Activated CD4-positive, alpha-beta T cell treated with anti-CD3 and anti-CD28 coated beads, Interleukin-2, amount 10 ng/mL, durations not matched to agents 24 days and 14 days (primary cell): Measurements from ENCODE around the gene CCR4. TPM values are rescaled to one million over a fixed set of nuclear protein-coding genes. Genes with fewer than 3 reads are reported as not detected.
"Not testable (repeated sequence)": the region's sequence is repeated elsewhere in the genome, so short reads cannot be mapped to it uniquely, and the experiment has no call there.

Experiments used
- DNase-seq: peaks from one replicate; pipeline ENCODE4 v3.0.0; 2022
- H3K27ac Mint-ChIP-seq: one replicate; pipeline ENCODE4 v1.8.0; 2022; ENCODE audit warnings: mild to moderate bottlenecking, mixed read lengths
- H3K27me3 Mint-ChIP-seq: one replicate; pipeline ENCODE4 v1.8.0; 2022; ENCODE audit warnings: mixed read lengths
- H3K36me3 Mint-ChIP-seq: one replicate; pipeline ENCODE4 v1.8.0; 2022; ENCODE audit warnings: low read depth, mild to moderate bottlenecking, mixed read lengths
- H3K4me1 Mint-ChIP-seq: one replicate; pipeline ENCODE4 v1.8.0; 2021; ENCODE audit warnings: mixed read lengths
- H3K4me3 Mint-ChIP-seq: one replicate; pipeline ENCODE4 v1.8.0; 2022; ENCODE audit warnings: mild to moderate bottlenecking, moderate library complexity, mixed read lengths
- H3K9me3 Mint-ChIP-seq: one replicate; pipeline ENCODE4 v1.8.0; 2021; ENCODE audit warnings: mixed read lengths
- intact Hi-C: fragments of 100-400 bp; cut with micrococcal nuclease; formaldehyde crosslinking; loops from one replicate; pipeline ENCODE4 v1.15.1; 2023
- total RNA-seq: library from RNA; stranded (reverse); gene quantifications from 2 replicates; pipeline ENCODE4 v1.2.3, GENCODE V29; 2022

The CCR4 gene
- total RNA-seq, 1 donor from 2014 or later: 86.6 TPM

- Mint-ChIP-seq H3K27ac (peak overlapping the region; percentile 96), H3K36me3 (peaks cover 36% of the 10 kb centered on the region), H3K27me3 (no peaks in the 10 kb centered on the region), H3K4me3 (peak overlapping the region; percentile 68), H3K4me1 (peaks cover 46% of the 10 kb centered on the region), H3K9me3 (peaks cover 10% of the 10 kb centered on the region)
- no peak for DNase-seq
- intact Hi-C loops: loop anchor here (1.0 to 10.0 kb wide), 8 partner anchors 9 to 1426 kb away; partner anchors contain the start of genes CCR4 and STT3B
Observed at GRCh38 chr3:32960404-32961170, 9.1 kb downstream of the CCR4 start.

DNA sequence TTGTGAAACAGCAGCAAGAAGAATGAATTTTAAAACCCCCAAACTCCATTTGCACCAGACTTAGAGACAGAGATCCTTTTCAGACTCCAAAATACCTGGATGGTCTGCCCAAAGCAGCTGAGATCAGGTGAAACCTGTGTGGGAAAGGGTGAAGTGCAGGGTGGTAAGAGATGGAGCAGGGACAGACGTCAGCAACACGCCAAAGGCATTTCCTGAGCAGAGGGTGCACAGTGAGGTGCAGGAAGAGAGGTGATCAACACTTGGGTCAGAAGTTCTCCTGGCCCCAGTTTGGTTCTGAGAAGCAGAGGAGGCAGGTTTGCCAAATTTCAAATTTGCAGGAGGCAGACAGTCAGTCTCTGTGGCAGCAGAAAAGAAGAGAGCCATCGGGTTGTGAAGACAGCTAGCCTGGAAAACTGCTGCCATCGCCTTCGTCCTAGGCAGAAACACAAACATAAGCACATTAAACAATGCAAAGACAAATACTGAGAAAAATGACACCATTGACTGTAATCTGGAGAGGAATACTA lies 9.8 kb downstream of the CCR4 start:
- peaks cover 11% of the 10 kb centered on the region for H3K9me3 Mint-ChIP-seq
- H3K27me3 Mint-ChIP-seq: no peaks in the 10 kb centered on the region
- H3K4me1 Mint-ChIP-seq: peaks cover 46% of the 10 kb centered on the region
- intact Hi-C loops: loop anchor here (2.0 to 10.0 kb wide), 3 partner anchors 14 to 1426 kb away; partner anchors contain the start of gene STT3B
- H3K36me3 Mint-ChIP-seq: peaks cover 37% of the 10 kb centered on the region
- H3K27ac Mint-ChIP-seq: peak overlapping the region; percentile 96
- peak overlapping the region; percentile 68 for H3K4me3 Mint-ChIP-seq
- peak; percentile 76 for DNase-seq

- Mint-ChIP-seq H3K9me3 (peaks cover 19% of the 10 kb centered on the region), H3K36me3 (peaks cover 31% of the 10 kb centered on the region), H3K27ac (peak overlapping the region; percentile 67), H3K4me3 (no peak overlapping the region), H3K4me1 (peaks cover 43% of the 10 kb centered on the region), H3K27me3 (no peaks in the 10 kb centered on the region)
- intact Hi-C loops: loop anchor here (10.0 kb wide), 1 partner anchor 1429 kb away; the partner anchor contains the start of gene STT3B
- peak; percentile 66 for DNase-seq
Observed at GRCh38 chr3:32963871-32964270, 12.4 kb downstream of the CCR4 start.

GRCh38 chr3:32964781-32965180 lies 13.3 kb downstream of the CCR4 start:
- not testable (repeated sequence) for DNase-seq, H3K4me3 Mint-ChIP-seq, H3K27ac Mint-ChIP-seq, H3K27me3 Mint-ChIP-seq
- intact Hi-C loops: loop anchor here (10.0 kb wide), 1 partner anchor 1430 kb away; the partner anchor contains the start of gene STT3B
- Mint-ChIP-seq H3K9me3 (peaks cover 19% of the 10 kb centered on the region), H3K4me1 (peaks cover 34% of the 10 kb centered on the region), H3K36me3 (peaks cover 31% of the 10 kb centered on the region)

DNA sequence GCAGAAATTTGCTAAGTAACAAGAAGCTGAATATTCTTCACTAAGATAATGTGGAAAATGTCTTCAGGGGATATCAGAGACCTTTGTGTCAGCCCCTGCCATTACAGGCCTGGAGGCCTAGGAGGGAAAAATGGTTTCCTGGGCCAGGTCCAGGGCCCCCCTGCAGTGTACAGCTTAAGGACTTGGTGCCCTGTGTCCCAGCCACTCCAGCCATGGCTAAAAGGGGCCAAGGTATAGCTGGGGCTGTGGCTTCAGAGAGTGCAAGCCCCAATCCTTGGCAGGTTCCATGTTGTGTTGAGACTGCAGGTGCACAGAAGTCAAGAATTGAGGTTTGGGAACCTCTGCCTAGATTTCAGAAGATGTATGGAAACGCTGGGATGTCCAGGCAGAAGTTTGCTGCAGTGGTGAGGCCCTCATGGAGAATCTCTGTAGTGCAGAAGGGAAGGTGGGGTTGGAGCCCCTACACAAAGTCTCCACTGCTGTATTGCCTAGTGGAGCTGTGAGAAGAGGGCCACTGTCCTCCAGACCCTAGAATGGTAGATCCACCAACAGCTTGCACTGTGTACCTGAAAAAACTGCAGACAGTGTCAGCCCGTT lies 14.3 kb downstream of the CCR4 start:
- DNase-seq, H3K27me3 Mint-ChIP-seq, H3K27ac Mint-ChIP-seq, H3K4me3 Mint-ChIP-seq: not testable (repeated sequence)
- peaks cover 26% of the 10 kb centered on the region for H3K4me1 Mint-ChIP-seq
- H3K9me3 Mint-ChIP-seq: peaks cover 19% of the 10 kb centered on the region
- intact Hi-C loops: loop anchor here (10.0 kb wide), 1 partner anchor 1431 kb away; the partner anchor contains the start of gene STT3B
- H3K36me3 Mint-ChIP-seq: peaks cover 28% of the 10 kb centered on the region

DNA sequence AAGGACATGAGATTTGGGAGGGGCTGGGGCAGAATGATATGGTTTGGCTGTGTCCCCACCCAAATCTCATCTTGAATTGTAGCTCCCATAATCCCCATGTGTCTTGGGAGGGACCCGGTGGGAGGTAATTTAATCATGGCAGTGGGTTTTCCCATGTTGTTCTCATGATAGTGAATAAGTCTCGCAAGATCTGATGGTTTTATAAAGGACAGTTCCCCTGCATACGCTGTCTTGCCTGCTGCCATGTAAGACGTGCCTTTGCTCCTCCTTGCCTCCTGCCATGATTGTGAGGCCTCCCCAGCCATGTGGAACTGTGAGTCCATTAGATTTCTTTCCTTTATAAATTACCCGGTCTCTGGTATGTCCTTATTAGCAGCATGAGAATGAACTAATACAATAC lies 15.2 kb downstream of the CCR4 start:
- Mint-ChIP-seq H3K9me3 (peaks cover 19% of the 10 kb centered on the region), H3K36me3 (peaks cover 30% of the 10 kb centered on the region), H3K4me1 (peaks cover 17% of the 10 kb centered on the region)
- H3K27me3 Mint-ChIP-seq, DNase-seq, H3K4me3 Mint-ChIP-seq, H3K27ac Mint-ChIP-seq: not testable (repeated sequence)
- intact Hi-C loops: loop anchor here (10.0 kb wide), 1 partner anchor 1432 kb away; the partner anchor contains the start of gene STT3B

- Mint-ChIP-seq H3K27ac (no peak overlapping the region), H3K4me1 (peaks cover 22% of the 10 kb centered on the region), H3K9me3 (peaks cover 19% of the 10 kb centered on the region), H3K27me3 (no peaks in the 10 kb centered on the region), H3K36me3 (peaks cover 30% of the 10 kb centered on the region), H3K4me3 (no peak overlapping the region)
- intact Hi-C loops: loop anchor here (10.0 kb wide), 1 partner anchor 1434 kb away; the partner anchor contains the start of gene STT3B
- no peak for DNase-seq
Observed at GRCh38 chr3:32968166-32968919, 16.9 kb downstream of the CCR4 start.

GRCh38 chr3:32968920-32969389 lies 17.5 kb downstream of the CCR4 start:
- Mint-ChIP-seq H3K27ac (no peak overlapping the region), H3K27me3 (no peaks in the 10 kb centered on the region), H3K4me1 (peaks cover 23% of the 10 kb centered on the region), H3K4me3 (no peak overlapping the region), H3K9me3 (peaks cover 18% of the 10 kb centered on the region), H3K36me3 (peaks cover 28% of the 10 kb centered on the region)
- intact Hi-C loops: loop anchor here (10.0 kb wide), 1 partner anchor 1434 kb away; the partner anchor contains the start of gene STT3B
- DNase-seq: no peak

DNA sequence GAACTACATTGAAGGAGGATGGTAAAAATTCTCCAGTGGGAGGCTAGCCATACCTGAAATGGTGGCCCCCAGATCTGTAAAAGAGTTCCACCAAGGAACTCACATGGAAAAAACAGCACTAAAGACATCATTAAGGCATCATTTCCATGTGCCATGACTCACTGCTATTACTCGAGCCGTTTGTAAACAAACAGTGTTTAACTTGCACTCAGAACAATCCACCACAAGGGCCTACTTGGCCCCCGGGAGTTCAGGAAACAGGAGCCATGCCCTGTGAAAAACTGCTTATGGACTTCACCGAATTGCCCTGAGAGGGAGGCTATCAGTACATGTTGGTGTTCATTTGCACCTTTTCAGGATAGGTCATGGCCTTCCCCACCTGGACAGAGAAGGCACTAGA lies 18.2 kb downstream of the CCR4 start:
- no peaks in the 10 kb centered on the region for H3K27me3 Mint-ChIP-seq
- no peak overlapping the region for H3K4me3 Mint-ChIP-seq
- H3K4me1 Mint-ChIP-seq: peaks cover 23% of the 10 kb centered on the region
- DNase-seq: no peak
- no peak overlapping the region for H3K27ac Mint-ChIP-seq
- H3K36me3 Mint-ChIP-seq: peaks cover 22% of the 10 kb centered on the region
- H3K9me3 Mint-ChIP-seq: peaks cover 15% of the 10 kb centered on the region
- intact Hi-C loops: loop anchor here (10.0 kb wide), 1 partner anchor 1435 kb away; the partner anchor contains the start of gene STT3B

GRCh38 chr3:32971291-32971690 lies 19.8 kb downstream of the CCR4 start:
- H3K36me3 Mint-ChIP-seq: peaks cover 12% of the 10 kb centered on the region
- intact Hi-C loops: not testable (repeated sequence)

GRCh38 chr3:32972482-32973146 lies 21.2 kb downstream of the CCR4 start:
- no peak overlapping the region for H3K4me3 Mint-ChIP-seq
- H3K27ac Mint-ChIP-seq: no peak overlapping the region
- H3K9me3 Mint-ChIP-seq: no peaks in the 10 kb centered on the region
- peaks cover 6% of the 10 kb centered on the region for H3K36me3 Mint-ChIP-seq
- DNase-seq: no peak
- intact Hi-C loops: no loop called here
- H3K27me3 Mint-ChIP-seq: no peaks in the 10 kb centered on the region
- H3K4me1 Mint-ChIP-seq: peaks cover 36% of the 10 kb centered on the region

More at GRCh38 chr3:32971291-32971690, 19.8 kb downstream of the CCR4 start:
- H3K9me3 Mint-ChIP-seq, H3K27me3 Mint-ChIP-seq, H3K4me3 Mint-ChIP-seq, DNase-seq, H3K27ac Mint-ChIP-seq: not testable (repeated sequence)
- H3K4me1 Mint-ChIP-seq: peaks cover 36% of the 10 kb centered on the region

- Mint-ChIP-seq H3K27ac (peak overlapping the region; percentile 46), H3K4me3 (peak overlapping the region; percentile 33), H3K9me3 (no peaks in the 10 kb centered on the region), H3K4me1 (peaks cover 37% of the 10 kb centered on the region), H3K27me3 (no peaks in the 10 kb centered on the region), H3K36me3 (peaks cover 8% of the 10 kb centered on the region)
- intact Hi-C loops: loop anchor here (1.0 to 2.0 kb wide), 3 partner anchors 13 to 49 kb away; no protein-coding TSS in a partner anchor
- peak; percentile 85 for DNase-seq
Observed at GRCh38 chr3:32973982-32974381, 22.5 kb downstream of the CCR4 start.
